Measurements from ENCODE around the gene CDC20.

Gene CDC20

GRCh38 chr1:43339584-43340232, 19.1 kb upstream of the CDC20 start:
- no peak for DNase-seq (ENCODE audit: low read depth)
- no peak for TF ChIP-seq CTCF (conservative IDR thresholded peaks at IDR 0.05; ENCODE audit: control insufficient read depth, insufficient read depth, low read depth, low read length)

GRCh38 chr1:43340559-43340958, 18.2 kb upstream of the CDC20 start:
- no peak for DNase-seq (ENCODE audit: low read depth)
- no peak for TF ChIP-seq CTCF (conservative IDR thresholded peaks at IDR 0.05; ENCODE audit: control insufficient read depth, insufficient read depth, low read depth, low read length)
- H3K4me3 ChIP-seq (ENCODE audit: control insufficient read depth, low read depth, low read length) = no peak overlapping the region

More at GRCh38 chr1:43339584-43340232, 19.1 kb upstream of the CDC20 start:
- H3K4me3 ChIP-seq (ENCODE audit: control insufficient read depth, low read depth, low read length) = no peak overlapping the region

GRCh38 chr1:43344267-43344850, 14.4 kb upstream of the CDC20 start:
- no peak for TF ChIP-seq CTCF (conservative IDR thresholded peaks at IDR 0.05; ENCODE audit: control insufficient read depth, insufficient read depth, low read depth, low read length)
- no peak for DNase-seq (ENCODE audit: low read depth)
- no peak overlapping the region for H3K4me3 ChIP-seq (ENCODE audit: control insufficient read depth, low read depth, low read length)

- TF ChIP-seq CTCF (conservative IDR thresholded peaks at IDR 0.05; ENCODE audit: control insufficient read depth, insufficient read depth, low read depth, low read length) = no peak
- no peak overlapping the region for H3K4me3 ChIP-seq (ENCODE audit: control insufficient read depth, low read depth, low read length)
- DNase-seq (ENCODE audit: low read depth) = no peak
Measured at GRCh38 chr1:43345120-43345519, 13.7 kb upstream of the CDC20 start.

- TF ChIP-seq CTCF (conservative IDR thresholded peaks at IDR 0.05; ENCODE audit: control insufficient read depth, insufficient read depth, low read depth, low read length) = no peak
- H3K4me3 ChIP-seq (ENCODE audit: control insufficient read depth, low read depth, low read length) = no peak overlapping the region
- no peak for DNase-seq (ENCODE audit: low read depth)
Measured at GRCh38 chr1:43346636-43347035, 12.1 kb upstream of the CDC20 start.

GRCh38 chr1:43348343-43348808, 10.4 kb upstream of the CDC20 start:
- peak overlapping the region; percentile 47 for H3K4me3 ChIP-seq (ENCODE audit: control insufficient read depth, low read depth, low read length)
- no peak for TF ChIP-seq CTCF (conservative IDR thresholded peaks at IDR 0.05; ENCODE audit: control insufficient read depth, insufficient read depth, low read depth, low read length)
- DNase-seq (ENCODE audit: low read depth) = no peak
